ENCODE results near the gene YPEL3.

YPEL3 gene

GRCh38 chr16:30142672-30143346, 46.8 kb upstream of the YPEL3 start (continued):
- TF ChIP-seq KLF17 (tag by site-specific recombination; IDR thresholded peaks at IDR 0.05) (no peak), ZNF555 (tag by site-specific recombination; conservative IDR thresholded peaks at IDR 0.05) (no peak), ZBTB17 (tag by site-specific recombination; IDR thresholded peaks at IDR 0.05) (0 out of 2 replicates have a peak, but pooled peaks have one; percentile 26), ZNF211 (tag by site-specific recombination; IDR thresholded peaks at IDR 0.05; ENCODE audit: low read depth) (no peak), OSR2 (tag by site-specific recombination; IDR thresholded peaks at IDR 0.05) (0 out of 2 replicates have a peak, but pooled peaks have one; percentile 10), ZNF223 (tag by site-specific recombination; IDR thresholded peaks at IDR 0.05) (no peak)

GRCh38 chr16:30141750-30142149, 45.7 kb upstream of the YPEL3 start:
- no peak overlapping the region for H3K27ac ChIP-seq (ENCODE audit: extremely low read depth, low read depth, low read length)
- no peaks in the 10 kb centered on the region for H3K9me3 ChIP-seq (ENCODE audit: control insufficient read depth, insufficient read depth, low read depth, low read length)
- H3K4me1 ChIP-seq (ENCODE audit: control insufficient read depth, insufficient read depth, low read length) = no peaks in the 10 kb centered on the region
- no peak overlapping the region for H3K4me3 ChIP-seq (ENCODE audit: low read depth, low read length)
- H3K36me3 ChIP-seq (ENCODE audit: control insufficient read depth in 2 of 2, insufficient read depth in 1 of 2, low read length in 2 of 2) = no peaks in the 10 kb centered on the region
- POLR2A ChIA-PET = no interaction called here
- no peak for TF ChIP-seq ZNF664 (tag by site-specific recombination; IDR thresholded peaks at IDR 0.05)
- no peak for TF ChIP-seq PRDM6 (tag by site-specific recombination; IDR thresholded peaks at IDR 0.05)
- TF ChIP-seq ZNF404 (tag by site-specific recombination; IDR thresholded peaks at IDR 0.05) = no peak
- no peak for TF ChIP-seq PRDM1 (tag by site-specific recombination; IDR thresholded peaks at IDR 0.05)
- TF ChIP-seq ZNF169 (tag by site-specific recombination; IDR thresholded peaks at IDR 0.05) = no peak
- TF ChIP-seq ZNF701 (tag by site-specific recombination; IDR thresholded peaks at IDR 0.05) = no peak
- no peak for TF ChIP-seq ZBTB49 (tag by site-specific recombination; IDR thresholded peaks at IDR 0.05; ENCODE audit: low read depth)
- no peak for TF ChIP-seq BCL11A (tag by site-specific recombination; IDR thresholded peaks at IDR 0.05; ENCODE audit: low read depth)
- TF ChIP-seq ZNF2 (tag by site-specific recombination; IDR thresholded peaks at IDR 0.05) = no peak
- no peak for TF ChIP-seq ZNF292 (tag by site-specific recombination; IDR thresholded peaks at IDR 0.05; ENCODE audit: borderline replicate concordance, low read depth)
- CTCF ChIA-PET = interaction anchor here (0.6 kb wide), 1 partner anchor 703 kb away, joined by 3 read pairs; no protein-coding TSS in a partner anchor

- H3K4me3 ChIP-seq (ENCODE audit: low read depth, low read length) = no peak overlapping the region
- H3K4me1 ChIP-seq (ENCODE audit: control insufficient read depth, insufficient read depth, low read length) = no peaks in the 10 kb centered on the region
- H3K27ac ChIP-seq (ENCODE audit: extremely low read depth, low read depth, low read length) = no peak overlapping the region
- H3K36me3 ChIP-seq (ENCODE audit: control insufficient read depth in 2 of 2, insufficient read depth in 1 of 2, low read length in 2 of 2) = no peaks in the 10 kb centered on the region
- POLR2A ChIA-PET = no interaction called here
- H3K9me3 ChIP-seq (ENCODE audit: control insufficient read depth, insufficient read depth, low read depth, low read length) = no peaks in the 10 kb centered on the region
- CTCF ChIA-PET = interaction anchor here (0.6 to 1.3 kb wide), 3 partner anchors 11 to 47 kb away, joined by 3 to 4 read pairs (median 3); no protein-coding TSS in a partner anchor
- TF ChIP-seq ZNF521 (tag by site-specific recombination; IDR thresholded peaks at IDR 0.05) = no peak
- no peak for TF ChIP-seq ZNF501 (tag by site-specific recombination; IDR thresholded peaks at IDR 0.05)
- no peak for TF ChIP-seq BCL6B (tag by site-specific recombination; IDR thresholded peaks at IDR 0.05)
- TF ChIP-seq MEIS1 (CRISPR knock-in tag; IDR thresholded peaks at IDR 0.05; ENCODE audit: borderline replicate concordance) = no peak
- no peak for TF ChIP-seq ZNF707 (tag by site-specific recombination; IDR thresholded peaks at IDR 0.05)
- TF ChIP-seq ZNF776 (tag by site-specific recombination; IDR thresholded peaks at IDR 0.05; ENCODE audit: borderline replicate concordance) = no peak
- no peak for TF ChIP-seq HOXD13 (CRISPR knock-in tag; IDR thresholded peaks at IDR 0.05; ENCODE audit: borderline replicate concordance)
- TF ChIP-seq ZNF585B (tag by site-specific recombination; IDR thresholded peaks at IDR 0.05) = no peak
These were observed 43.8 kb upstream of the YPEL3 start for GRCh38 chr16:30139583-30140481.

Measured in HEK293 (cell line).